ENCODE data around the gene GAL.

GAL gene

GRCh38 chr11:68686486-68686885 is 2.1 kb downstream of the GAL start:
- Histone ChIP-seq H3K9ac (no peak overlapping the region), H4K20me1 (ENCODE audit: insufficient read depth) (no peaks in the 10 kb centered on the region), H2AFZ (ENCODE audit: low read depth) (no peak overlapping the region), H3K4me1 (ENCODE audit: low read depth, poor library complexity, severe bottlenecking) (no peaks in the 10 kb centered on the region), H3K79me2 (ENCODE audit: insufficient read depth, low read depth) (no peaks in the 10 kb centered on the region), H3K27me3 (ENCODE audit: insufficient read depth, low read depth) (peaks cover 32% of the 10 kb centered on the region), H3K27ac (no peak overlapping the region), H3K4me3 (IDR thresholded peaks at IDR 0.05; ENCODE audit: insufficient read depth, low read depth, low read length) (no peak overlapping the region), H3K4me2 (no peak overlapping the region), H3K36me3 (ENCODE audit: insufficient read depth) (no peaks in the 10 kb centered on the region)
- TF ChIP-seq CTCF (conservative IDR thresholded peaks at IDR 0.05; ENCODE audit: low read depth, low read length): no peak

GRCh38 chr11:68687311-68687710 is 3.0 kb downstream of the GAL start:
- no peaks in the 10 kb centered on the region for H3K79me2 ChIP-seq (ENCODE audit: insufficient read depth, low read depth)
- H3K4me3 ChIP-seq (IDR thresholded peaks at IDR 0.05; ENCODE audit: insufficient read depth, low read depth, low read length): no peak overlapping the region
- TF ChIP-seq CTCF (conservative IDR thresholded peaks at IDR 0.05; ENCODE audit: low read depth, low read length): no peak
- H3K4me2 ChIP-seq: no peak overlapping the region
- H2AFZ ChIP-seq (ENCODE audit: low read depth): no peak overlapping the region
- H4K20me1 ChIP-seq (ENCODE audit: insufficient read depth): no peaks in the 10 kb centered on the region
- no peak overlapping the region for H3K27ac ChIP-seq
- peaks cover 28% of the 10 kb centered on the region for H3K27me3 ChIP-seq (ENCODE audit: insufficient read depth, low read depth)
- no peak overlapping the region for H3K9ac ChIP-seq
- H3K4me1 ChIP-seq (ENCODE audit: low read depth, poor library complexity, severe bottlenecking): no peaks in the 10 kb centered on the region
- no peaks in the 10 kb centered on the region for H3K36me3 ChIP-seq (ENCODE audit: insufficient read depth)

- H3K4me1 ChIP-seq (ENCODE audit: low read depth, poor library complexity, severe bottlenecking): no peaks in the 10 kb centered on the region
- H3K27ac ChIP-seq: no peak overlapping the region
- no peak for TF ChIP-seq CTCF (conservative IDR thresholded peaks at IDR 0.05; ENCODE audit: low read depth, low read length)
- H3K4me2 ChIP-seq: no peak overlapping the region
- no peaks in the 10 kb centered on the region for H3K79me2 ChIP-seq (ENCODE audit: insufficient read depth, low read depth)
- no peaks in the 10 kb centered on the region for H4K20me1 ChIP-seq (ENCODE audit: insufficient read depth)
- H3K4me3 ChIP-seq (IDR thresholded peaks at IDR 0.05; ENCODE audit: insufficient read depth, low read depth, low read length): no peak overlapping the region
- H3K9ac ChIP-seq: no peak overlapping the region
- peaks cover 26% of the 10 kb centered on the region for H3K27me3 ChIP-seq (ENCODE audit: insufficient read depth, low read depth)
- no peak overlapping the region for H2AFZ ChIP-seq (ENCODE audit: low read depth)
- no peaks in the 10 kb centered on the region for H3K36me3 ChIP-seq (ENCODE audit: insufficient read depth)
Measured at GRCh38 chr11:68687986-68688385, 3.6 kb downstream of the GAL start.

- Histone ChIP-seq H3K4me3 (IDR thresholded peaks at IDR 0.05; ENCODE audit: insufficient read depth, low read depth, low read length) (no peak overlapping the region), H3K4me1 (ENCODE audit: low read depth, poor library complexity, severe bottlenecking) (no peaks in the 10 kb centered on the region), H2AFZ (ENCODE audit: low read depth) (no peak overlapping the region), H3K27ac (no peak overlapping the region), H3K36me3 (ENCODE audit: insufficient read depth) (no peaks in the 10 kb centered on the region), H3K9ac (no peak overlapping the region), H3K79me2 (ENCODE audit: insufficient read depth, low read depth) (no peaks in the 10 kb centered on the region), H4K20me1 (ENCODE audit: insufficient read depth) (no peaks in the 10 kb centered on the region), H3K27me3 (ENCODE audit: insufficient read depth, low read depth) (peaks cover 26% of the 10 kb centered on the region), H3K4me2 (no peak overlapping the region)
- no peak for TF ChIP-seq CTCF (conservative IDR thresholded peaks at IDR 0.05; ENCODE audit: low read depth, low read length)
Measured at GRCh38 chr11:68688881-68689280, 4.5 kb downstream of the GAL start.

Data from KMS-11 (cell line).